ENCODE results near the gene FAS. TPM values are rescaled to one million over a fixed set of nuclear protein-coding genes. Genes with fewer than 3 reads are reported as not detected.

The FAS gene
- total RNA-seq, 1 donor from 2014 or later: 4.7 TPM

DNA sequence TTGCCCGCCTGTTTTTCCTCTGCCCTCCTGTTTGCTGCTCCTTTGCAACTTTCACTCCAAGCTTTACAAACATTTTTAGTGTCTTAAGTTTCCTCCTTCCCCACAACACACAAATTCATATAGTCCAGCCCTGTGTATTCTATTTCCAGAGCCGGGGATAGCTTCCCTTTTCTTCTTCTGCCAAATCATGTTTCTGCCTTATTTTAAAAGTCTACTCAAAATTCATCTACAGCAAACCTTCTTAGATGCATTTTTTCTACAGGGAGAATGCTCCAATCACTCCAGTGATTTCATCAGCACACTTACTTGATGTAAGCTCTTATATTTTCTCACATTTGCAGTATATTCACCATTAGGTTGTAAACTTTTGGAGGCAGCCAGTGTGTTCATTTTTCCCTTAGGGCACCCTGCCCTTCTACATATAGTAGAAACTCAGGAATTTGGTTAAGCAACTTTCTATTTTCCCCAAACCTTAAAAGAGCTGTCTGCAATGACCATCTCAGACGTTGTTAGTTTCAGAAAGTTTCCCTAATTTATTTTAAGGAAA lies 25.7 kb upstream of the FAS start:
- DNase-seq (ENCODE audit: missing footprints) (no peak), ATAC-seq (no peak)
- intact Hi-C loops (cut with DNase I): no loop called here

DNA sequence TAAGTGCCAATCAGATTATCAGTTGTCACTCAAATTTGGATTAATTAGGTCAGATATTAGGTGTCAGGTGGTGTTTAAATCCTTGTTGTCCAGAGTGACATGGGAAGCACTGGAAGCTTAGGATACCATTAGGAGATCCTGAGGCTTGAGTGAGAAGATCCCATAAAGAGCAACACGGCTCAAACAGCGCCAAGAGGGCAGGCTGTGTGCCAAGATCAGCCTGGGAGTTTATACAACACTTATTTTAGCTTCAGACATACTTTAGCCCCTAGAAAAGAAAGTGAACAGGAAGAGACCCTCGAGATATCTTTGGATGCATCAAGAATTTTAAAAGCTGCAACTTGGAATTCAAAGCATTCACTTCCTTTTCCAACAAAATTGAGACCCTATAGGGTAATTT lies 23.8 kb upstream of the FAS start:
- peak; percentile 50 for ATAC-seq
- peak; percentile 73 for DNase-seq (ENCODE audit: missing footprints)
- intact Hi-C loops (cut with DNase I): no loop called here

DNA sequence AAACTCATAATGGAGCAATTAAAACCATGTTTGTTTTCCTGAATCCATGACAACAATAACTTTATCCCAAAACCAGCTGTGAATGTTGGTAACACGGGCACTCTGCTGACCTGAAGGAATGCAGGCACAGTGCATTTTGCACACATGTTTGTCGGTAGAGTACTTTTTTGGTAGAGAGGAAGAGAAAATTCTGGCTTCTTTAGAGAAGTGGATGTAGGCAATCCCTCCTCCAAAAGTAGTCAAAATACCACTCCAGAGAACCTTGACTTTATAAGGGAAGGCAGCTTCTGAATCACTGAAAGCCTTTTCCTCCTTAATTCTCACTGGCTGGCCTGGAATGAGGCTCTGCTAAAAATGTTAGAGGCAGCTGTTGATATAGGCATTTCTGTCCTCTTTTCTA lies 22.2 kb upstream of the FAS start:
- no peak for ATAC-seq
- intact Hi-C loops (cut with DNase I): no loop called here
- DNase-seq (ENCODE audit: missing footprints): no peak

DNA sequence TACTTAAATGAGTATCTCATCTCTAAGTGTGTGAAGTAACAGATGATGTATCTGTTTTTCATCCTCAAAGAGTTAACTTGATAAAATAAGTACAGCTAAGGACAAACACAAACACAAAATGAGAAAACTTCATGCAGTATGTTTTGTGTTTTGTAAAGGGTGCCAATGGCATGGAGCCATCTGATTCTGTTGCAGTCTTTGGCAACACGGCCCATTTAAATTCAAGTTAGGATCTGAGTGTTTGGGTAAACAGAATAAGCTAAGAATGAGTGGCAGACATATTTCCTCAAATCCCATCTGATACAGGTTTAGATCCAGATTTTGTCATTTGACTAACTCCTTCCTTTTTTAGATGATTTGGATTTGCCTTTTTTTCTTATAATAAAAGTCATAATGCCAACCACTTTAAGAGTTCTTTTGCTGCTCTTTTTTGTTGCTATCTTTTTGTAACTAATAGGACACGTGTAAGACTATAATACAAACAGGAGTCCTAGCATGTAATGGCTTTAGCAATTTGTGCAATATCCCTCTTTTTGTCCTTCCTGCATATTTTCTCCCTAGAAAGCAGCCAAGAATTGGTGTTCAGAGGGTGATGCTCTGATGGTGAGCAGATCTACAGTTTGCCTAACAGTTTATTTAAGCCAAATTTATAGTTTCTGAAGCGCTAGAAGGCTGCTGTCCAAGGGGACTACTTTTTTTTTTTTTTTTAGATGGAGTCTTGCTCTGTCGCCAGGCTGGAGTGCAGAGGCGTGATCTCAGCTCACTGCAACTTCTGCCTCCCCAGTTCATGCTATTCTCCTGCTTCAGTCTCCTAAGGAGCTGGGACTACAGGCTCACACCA lies 19.2 kb upstream of the FAS start:
- no peak for DNase-seq (ENCODE audit: missing footprints)
- peak; percentile 64 for ATAC-seq
- intact Hi-C loops (cut with DNase I): no loop called here

DNA sequence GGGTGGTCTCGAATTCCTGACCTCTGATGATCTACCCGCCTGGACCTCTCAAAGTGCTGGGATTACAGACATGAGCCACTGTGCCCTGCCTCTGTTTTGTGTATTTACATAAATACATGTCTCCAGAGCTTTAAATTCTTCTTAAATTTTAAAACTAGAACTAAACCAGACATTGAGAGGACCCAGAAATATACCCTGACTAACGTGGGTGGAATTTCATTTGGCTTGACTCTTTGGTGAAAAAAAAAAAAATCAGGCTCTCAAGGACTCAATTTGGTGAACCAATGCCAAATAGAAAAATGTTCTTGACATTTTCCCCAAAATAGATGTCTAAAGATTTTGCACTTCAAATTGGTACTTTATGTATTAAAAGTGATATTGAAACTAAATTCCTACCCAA lies 16.6 kb upstream of the FAS start:
- no peak for ATAC-seq
- no peak for DNase-seq (ENCODE audit: missing footprints)
- intact Hi-C loops (cut with DNase I): no loop called here

DNA sequence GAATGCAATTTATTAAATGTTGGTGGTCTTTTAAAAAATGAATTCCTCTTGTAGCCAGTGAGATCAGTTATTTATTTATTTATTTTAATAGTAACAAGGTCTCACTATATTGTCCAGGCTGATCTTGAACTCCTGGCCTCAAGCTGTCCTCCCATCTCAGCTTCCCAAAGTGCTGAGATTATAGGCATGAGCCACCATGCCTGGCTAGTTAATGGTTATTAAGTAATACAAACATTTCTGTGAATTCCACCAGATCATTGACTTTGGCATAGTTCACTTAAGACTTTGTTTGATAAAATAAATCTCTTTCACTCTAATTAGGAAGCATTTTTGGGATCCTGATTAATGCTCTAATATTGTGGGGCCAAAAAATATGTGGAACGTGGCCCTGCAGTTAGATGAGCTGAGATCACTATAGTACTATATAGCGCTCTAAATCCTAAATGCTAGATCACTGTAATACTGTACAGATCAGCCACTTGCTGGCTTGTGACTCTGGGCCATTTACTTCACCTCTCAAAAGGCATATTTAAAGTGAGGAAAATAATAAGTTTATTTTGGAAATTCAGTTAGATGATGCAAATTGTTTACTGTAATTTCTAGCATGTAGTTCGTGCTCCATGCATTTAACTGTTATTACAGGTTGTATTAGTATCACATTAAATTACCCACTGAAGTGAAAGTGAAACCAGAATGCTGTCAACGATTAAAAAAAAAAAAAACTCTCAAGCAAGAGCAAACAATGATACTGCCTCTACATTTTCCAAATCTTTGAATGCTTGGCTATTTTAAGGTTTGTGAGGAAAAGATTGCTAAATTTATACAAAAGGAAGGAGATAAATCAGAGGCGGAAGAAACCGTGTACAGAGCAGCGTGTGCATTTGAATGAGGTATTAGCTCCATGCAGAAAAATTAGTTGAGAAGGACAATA lies 15.9 kb upstream of the FAS start:
- intact Hi-C loops (cut with DNase I): no loop called here
- no peak for ATAC-seq
- no peak for DNase-seq (ENCODE audit: missing footprints)

DNA sequence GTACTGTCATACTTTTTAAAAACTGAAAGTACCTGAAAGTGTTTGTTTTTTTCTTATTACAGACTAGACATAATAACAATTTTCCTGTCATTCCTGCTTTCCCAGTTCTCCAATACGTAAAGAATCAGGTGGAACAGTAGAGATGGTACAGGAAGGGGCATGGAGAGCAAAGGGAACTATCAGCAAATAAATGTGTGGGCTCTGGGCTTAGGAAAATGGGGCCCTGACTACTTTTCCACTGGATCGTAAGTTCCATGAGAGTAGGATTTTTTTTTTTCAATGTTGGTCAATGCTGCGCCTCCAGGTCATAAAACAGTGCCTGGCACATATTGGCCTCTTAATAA lies 15.2 kb upstream of the FAS start:
- ATAC-seq (no peak), DNase-seq (ENCODE audit: missing footprints) (no peak)
- intact Hi-C loops (cut with DNase I): no loop called here

DNA sequence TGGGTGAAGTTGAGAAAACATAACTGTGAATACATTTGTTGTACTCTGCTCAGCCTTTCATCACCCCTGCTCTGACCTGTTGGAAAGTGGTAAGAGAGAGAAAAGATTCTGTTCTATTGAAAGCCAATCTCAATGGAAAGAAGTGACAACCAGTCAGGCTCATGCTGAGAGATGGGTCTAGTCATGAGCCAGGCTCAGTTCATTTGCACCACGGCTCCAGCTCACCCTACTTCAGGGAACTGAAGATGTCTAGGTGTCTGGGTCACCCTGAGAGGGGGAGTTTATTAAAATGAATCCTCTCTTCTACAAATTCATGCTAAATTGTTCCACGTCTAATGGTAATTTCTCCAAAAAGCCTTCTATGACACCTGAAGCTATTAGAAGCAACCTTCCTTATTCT lies 12.1 kb upstream of the FAS start:
- ATAC-seq (no peak), DNase-seq (ENCODE audit: missing footprints) (no peak)
- intact Hi-C loops (cut with DNase I): no loop called here

DNA sequence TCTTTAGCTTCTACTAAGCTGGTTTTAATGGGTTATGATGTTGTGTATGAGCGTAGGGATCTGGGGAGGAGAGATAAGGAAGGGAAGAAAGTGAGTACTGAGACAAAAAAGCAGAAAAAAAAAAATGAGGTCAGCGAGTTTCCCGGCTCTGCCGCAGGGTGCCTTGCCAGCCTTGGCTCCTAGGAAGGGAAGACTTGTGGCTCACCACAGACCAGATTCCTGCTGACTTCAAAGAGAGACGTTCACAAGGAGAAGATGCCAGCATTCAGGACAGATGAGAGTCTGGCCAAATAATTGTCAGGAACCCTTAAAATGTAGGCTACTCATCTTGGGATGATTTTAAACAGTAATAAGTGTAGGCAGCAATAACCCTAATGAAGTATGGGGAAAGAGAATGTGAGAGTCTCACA lies 11.4 kb upstream of the FAS start:
- ATAC-seq: peak; percentile 76
- no peak for DNase-seq (ENCODE audit: missing footprints)
- intact Hi-C loops (cut with DNase I): no loop called here

DNA sequence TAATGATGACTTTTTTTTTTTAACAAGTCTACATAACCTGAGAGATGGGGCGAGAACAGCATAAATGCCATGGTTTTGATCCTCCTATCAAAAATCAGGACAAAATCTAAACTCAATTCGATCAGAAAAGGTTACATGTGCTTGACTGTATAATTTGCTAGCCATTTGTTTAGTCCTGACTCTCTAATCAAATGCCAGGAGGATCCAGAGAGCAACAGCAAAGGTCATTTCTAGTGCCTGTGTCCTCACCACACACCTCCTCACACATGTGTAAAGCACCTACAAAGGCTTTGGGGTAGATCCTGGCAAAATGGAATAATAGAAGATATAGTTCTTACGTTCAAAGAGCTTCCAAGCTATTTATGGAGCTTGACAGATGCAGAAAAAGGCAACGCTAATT lies 11.0 kb upstream of the FAS start:
- no peak for ATAC-seq
- intact Hi-C loops (cut with DNase I): no loop called here
- DNase-seq (ENCODE audit: missing footprints): no peak

DNA sequence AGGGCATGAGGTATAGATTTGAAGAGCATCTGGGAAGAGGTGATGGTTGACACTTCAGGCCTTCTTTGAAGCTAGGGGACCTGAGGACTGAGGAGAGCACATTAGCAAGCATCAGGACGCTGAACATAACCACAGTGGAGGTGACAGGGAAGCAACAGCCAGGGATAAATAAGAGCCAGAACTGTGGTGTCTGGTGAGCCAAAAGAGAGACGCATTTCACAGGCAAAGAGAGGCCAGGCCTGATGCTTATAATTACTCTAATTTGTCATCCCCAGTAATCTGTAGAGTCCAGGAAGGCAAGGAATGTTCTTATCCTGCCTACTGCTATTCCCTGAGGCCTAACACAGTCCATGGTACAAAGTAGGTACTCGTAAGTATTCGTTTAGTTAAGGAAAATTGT lies 10.4 kb upstream of the FAS start:
- ATAC-seq: peak; percentile 42

DNA sequence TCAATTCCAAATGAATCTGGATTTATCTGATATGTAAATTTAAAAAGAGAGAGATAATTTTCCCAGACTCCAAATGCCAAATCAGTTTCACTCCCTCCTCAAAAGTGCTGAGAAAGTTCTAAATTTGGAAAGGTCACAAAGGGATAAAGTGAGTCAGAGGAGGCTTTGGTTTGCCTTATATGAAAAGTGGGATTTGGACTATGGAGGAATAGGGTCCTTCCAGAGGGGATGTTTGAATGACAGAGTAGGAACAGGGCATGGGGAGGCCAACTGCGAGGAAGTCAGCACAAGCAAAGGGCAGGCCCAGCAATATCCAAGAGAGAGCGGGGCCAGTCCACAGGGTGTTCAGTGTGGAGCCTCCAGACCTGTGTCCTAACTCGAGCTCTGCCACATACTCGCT lies 9.8 kb upstream of the FAS start:
- intact Hi-C loops (cut with DNase I): no loop called here
- peak; percentile 37 for ATAC-seq

More for the DNA sequence above, 10.4 kb upstream of the FAS start:
- intact Hi-C loops (cut with DNase I): no loop called here
- DNase-seq (ENCODE audit: missing footprints): no peak

DNA sequence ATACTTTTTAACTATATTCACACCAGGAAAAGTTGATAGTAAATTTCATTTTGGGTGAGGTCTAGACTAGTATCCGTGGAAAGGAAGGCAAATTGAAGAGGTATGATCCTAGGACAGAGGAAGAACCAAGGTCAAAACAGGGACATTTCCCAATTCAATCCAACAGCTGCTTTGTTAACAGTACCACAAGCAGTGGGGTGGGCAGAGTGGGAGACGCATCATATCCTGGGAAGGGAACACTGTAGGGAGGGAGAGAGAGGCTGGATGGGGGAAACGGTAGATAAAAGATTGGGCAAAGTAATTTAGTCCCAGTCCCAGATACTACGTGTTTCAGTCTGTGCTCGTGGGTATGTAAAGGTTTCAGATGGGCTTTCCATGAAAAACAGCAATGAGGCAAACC lies 9.2 kb upstream of the FAS start:
- no peak for ATAC-seq
- intact Hi-C loops (cut with DNase I): no loop called here

More for the DNA sequence above, 9.8 kb upstream of the FAS start:
- DNase-seq (ENCODE audit: missing footprints): no peak

DNA sequence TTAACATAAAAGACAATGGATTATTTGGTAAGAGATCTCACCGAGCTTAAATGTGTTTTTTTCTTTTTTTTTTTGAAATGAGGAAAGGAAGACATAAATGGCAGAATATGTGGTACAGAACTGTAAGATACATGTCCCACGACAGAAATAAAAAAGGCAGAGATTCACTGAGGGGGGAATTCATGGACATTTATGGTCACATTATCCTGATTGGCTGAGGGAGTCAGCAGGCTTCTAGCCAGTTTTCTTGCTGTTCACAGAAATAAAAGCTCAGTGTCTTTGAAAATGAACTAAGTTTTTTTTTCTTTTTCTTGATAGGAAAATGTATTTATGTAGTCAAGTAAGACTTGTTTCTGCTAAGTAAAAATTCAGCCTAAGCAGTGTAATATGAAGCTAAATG lies 8.2 kb upstream of the FAS start:
- no peak for ATAC-seq
- intact Hi-C loops (cut with DNase I): no loop called here
- no peak for DNase-seq (ENCODE audit: missing footprints)

More for the DNA sequence above, 9.2 kb upstream of the FAS start:
- no peak for DNase-seq (ENCODE audit: missing footprints)

DNA sequence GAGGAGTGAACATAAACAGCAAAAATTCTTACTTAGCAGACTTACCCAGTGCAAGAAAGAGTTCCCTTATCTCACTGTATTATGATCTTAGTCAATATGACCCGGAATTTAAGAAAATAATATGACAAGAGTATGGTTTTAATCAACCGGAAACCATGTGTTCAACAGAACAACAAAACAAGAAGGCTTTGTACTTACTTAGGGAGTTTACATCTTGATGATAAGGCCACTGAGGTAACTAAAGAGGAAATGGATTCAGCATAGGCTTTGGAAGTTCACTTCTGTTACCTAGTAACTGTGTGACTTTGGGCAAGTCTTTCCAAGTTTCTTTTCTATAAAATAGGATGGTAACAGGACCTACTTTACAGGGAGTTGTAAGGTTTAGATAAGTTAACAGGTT lies 7.4 kb upstream of the FAS start:
- DNase-seq (ENCODE audit: missing footprints) (no peak), ATAC-seq (no peak)
- intact Hi-C loops (cut with DNase I): no loop called here

DNA sequence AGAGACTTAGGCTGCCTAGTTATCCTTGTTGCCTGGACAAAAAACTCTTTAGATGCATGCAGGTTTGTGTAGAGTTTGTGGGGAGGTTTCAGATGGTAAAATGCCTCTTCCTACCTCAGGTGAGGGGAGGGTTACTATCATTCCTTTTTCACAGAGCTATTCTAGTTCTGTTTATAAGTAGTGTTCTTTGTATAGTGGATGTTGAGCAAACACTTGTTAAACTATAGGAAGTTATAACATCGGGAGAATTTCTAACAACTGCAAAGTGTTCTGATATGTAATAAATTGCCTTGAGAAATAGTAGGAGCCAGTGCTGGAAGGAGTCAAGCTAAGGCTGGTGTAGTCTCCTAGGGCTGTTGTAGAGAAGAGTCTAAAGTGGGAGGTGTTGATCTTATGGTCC lies 6.7 kb upstream of the FAS start:
- DNase-seq (ENCODE audit: missing footprints) (no peak), ATAC-seq (no peak)
- intact Hi-C loops (cut with DNase I): no loop called here

DNA sequence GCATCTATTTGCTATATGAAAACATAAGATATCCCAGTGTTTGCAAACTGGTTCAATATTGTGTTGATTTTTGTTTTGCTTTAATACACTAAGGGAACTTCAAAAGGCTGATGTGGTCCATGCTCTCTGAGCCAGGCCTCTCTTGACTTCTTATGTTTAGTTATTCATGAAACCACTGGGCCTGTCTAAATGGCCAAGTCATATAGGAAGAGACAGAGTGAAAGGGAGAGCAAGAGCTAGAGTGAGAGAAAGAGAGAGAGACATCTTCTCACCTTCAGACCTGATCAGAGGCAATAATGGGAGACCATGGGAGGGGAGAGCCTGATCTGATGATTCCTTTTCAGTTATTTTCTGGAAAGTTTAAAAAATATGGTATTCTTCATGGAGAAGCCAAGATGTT lies 6.1 kb upstream of the FAS start:
- ATAC-seq (no peak), DNase-seq (ENCODE audit: missing footprints) (no peak)
- intact Hi-C loops (cut with DNase I): no loop called here

DNA sequence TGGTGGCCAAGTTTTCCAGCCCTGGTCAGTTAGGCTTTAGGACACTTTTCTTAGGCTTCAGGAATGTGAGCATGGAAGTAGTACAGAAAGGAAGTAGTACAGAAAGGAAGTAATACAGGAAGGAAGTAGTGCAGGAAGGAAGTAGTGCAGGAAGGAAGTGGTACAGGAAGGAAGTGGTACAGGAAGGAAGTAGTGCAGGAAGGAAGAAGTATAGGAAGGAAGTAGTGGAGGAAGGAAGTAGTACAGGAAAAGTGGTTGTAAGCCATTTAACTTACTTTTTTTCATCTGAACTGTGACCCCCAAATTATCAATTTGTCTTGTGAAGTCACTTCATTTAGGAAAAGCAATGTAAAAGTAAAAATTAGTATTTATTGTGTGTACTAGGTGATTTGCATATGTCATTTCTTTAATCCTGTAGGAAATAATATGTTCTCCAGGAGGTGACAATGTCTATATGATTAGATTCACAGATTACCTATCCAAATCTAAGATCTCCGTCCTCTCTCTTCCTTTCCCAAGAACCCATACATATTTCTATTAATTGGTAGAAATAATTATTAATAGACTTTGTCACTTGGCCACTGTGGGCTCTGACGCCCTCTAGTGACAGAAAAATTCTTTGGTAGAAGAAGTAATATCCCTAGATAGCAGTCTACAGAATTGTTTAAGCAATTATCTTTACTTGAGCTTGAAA lies 3.9 kb upstream of the FAS start:
- intact Hi-C loops (cut with DNase I): loop anchor here (1.0 to 5.0 kb wide), 3 partner anchors 51 to 149 kb away; partner anchors contain the start of gene STAMBPL1
- DNase-seq (ENCODE audit: missing footprints) (no peak), ATAC-seq (no peak)

DNA sequence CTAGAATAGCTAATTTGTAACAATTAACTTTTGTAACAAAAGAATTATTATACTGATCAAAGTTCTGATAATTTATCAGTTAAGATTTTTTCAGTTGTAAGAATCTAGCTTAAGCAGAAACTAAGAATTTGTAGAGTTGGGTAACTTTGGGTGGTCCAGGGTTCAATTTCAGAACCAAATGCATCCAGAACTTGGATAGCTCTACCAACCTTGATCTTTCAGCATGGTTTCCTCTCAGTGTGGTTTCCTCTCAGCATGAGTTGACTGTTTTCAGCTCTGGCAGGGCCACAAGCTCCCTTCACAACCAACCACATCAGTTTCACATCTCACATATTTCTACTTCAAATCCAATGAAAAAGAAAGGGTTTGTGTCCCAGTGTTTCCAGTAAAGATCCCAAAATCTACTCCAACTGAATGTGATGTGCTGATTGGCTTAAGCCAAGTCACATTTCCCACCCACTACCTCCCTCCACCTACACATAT lies 3.3 kb upstream of the FAS start:
- intact Hi-C loops (cut with DNase I): loop anchor here (1.0 to 5.0 kb wide), 3 partner anchors 52 to 150 kb away; partner anchors contain the start of gene STAMBPL1
- ATAC-seq (no peak), DNase-seq (ENCODE audit: missing footprints) (no peak)
